Myocyte (in vitro differentiated cells): Measurements from ENCODE around the gene TEX264. TPM values are rescaled to one million over a fixed set of nuclear protein-coding genes. Genes with fewer than 3 reads are reported as not detected.

Experiments
- DNase-seq: peaks from one replicate; pipeline ENCODE4 v3.0.0-alpha.2; 2012; ENCODE audit warnings: low read depth
- total RNA-seq: library from RNA; depleted of rRNA; stranded (reverse); fragments of >200 nt; gene quantifications from 2 replicates; pipeline ENCODE4 v1.2.3, GENCODE V29; 2014

TEX264 gene
- total RNA-seq, 1 donor from 2014 or later, result 69.8 TPM

DNA sequence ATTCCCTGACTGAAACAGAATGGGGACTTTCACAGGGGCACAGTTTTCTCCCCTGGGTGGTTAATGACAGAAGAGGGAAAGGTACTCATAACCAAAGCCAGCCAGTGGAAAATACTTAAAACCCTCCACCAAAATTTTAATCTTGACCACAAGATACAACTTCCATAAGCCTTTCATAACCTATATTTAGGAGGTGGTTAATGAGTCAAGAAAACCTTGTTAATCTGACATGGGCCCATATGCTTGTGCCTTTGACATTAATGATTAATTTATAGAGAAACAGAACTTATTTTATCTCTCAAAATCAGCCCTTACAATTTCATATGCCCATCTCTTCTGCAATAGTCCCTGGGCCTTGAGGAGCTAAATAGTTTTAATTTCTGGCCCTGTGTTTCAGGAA is 76.8 kb downstream of the TEX264 start:
- no peak for DNase-seq

DNA sequence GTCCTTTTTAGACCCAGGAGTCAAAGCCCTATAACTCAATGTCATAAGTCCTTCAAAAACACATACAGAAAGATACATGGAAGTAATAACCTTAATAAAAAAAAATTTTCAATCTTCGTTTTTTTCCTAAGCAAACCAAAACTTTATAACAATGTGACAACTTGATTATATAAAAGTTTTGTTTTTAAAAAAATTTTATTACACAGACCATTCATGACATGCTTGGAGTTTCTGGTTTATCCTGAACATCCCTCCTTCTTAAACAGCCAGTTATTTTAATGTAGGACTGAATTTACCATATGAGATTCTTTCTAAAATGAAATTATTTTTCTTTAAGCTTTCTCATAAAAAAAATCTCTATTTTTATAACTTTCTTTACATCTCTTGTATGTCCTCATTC is 77.3 kb downstream of the TEX264 start:
- no peak for DNase-seq

DNA sequence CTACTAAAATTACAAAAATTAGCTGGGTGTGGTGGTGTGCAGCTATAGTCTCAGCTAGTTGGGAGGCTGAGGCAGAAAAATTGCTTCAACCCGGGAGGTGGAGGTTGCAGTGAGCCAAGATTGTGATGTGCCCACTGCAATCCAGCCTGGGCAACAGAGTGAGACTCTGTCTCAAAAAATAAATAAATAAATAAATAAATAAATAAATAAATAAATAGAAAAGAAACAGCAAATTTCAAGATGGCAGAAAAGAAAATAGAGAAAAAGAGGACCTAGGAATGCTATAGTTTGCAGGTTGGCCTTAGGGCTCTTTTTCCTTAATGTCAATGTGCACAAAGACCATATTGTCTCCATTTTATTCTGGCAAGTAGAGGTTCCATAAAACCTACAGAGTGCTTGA is 79.8 kb downstream of the TEX264 start:
- DNase-seq, result no peak

DNA sequence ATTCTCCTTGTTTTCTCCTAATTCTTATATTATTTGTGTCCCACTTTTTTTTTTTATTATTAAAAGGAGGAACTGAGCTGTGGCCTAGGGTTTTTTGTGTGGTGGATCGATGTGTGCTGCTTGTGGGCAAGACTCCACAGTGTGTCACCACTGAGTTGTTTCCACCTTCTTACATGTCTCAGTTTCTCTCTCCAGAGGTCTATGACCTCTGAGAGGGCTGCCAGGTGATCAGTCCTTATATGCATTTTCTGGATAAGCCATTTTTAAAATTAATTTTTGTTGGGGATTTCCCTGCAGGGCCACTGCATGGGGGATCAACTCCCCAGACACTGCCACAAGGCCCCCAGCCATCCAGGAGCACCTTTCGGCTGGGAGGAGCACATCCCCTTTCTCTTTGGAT is 80.2 kb downstream of the TEX264 start:
- no peak for DNase-seq

Other genes with a start within 250 kb of the TEX264 start
- gene DCAF1, start 171.2 kb upstream of the TEX264 start, total RNA-seq, result 18.1 and 21.3 TPM in 2 replicates
- 11.9 and 14.8 TPM in 2 replicates for gene RAD54L2, start 132.5 kb upstream of the TEX264 start, total RNA-seq
- 0.11 and 0.31 TPM in 2 replicates for gene GRM2, start 35.8 kb downstream of the TEX264 start, total RNA-seq
- not detected in 2 replicates for gene IQCF6, start 108.0 kb downstream of the TEX264 start, total RNA-seq
- not detected in 2 replicates for gene IQCF2, start 190.4 kb downstream of the TEX264 start, total RNA-seq
- not detected in 2 replicates for gene IQCF5, start 204.3 kb downstream of the TEX264 start, total RNA-seq
- gene IQCF1, start 232.1 kb downstream of the TEX264 start, total RNA-seq, result not detected in 2 replicates